ENCODE measurements around the gene PCBP3.
A peak's percentile ranks its signal among the peaks of the same experiment; 100 is the strongest.

Gene PCBP3

DNA sequence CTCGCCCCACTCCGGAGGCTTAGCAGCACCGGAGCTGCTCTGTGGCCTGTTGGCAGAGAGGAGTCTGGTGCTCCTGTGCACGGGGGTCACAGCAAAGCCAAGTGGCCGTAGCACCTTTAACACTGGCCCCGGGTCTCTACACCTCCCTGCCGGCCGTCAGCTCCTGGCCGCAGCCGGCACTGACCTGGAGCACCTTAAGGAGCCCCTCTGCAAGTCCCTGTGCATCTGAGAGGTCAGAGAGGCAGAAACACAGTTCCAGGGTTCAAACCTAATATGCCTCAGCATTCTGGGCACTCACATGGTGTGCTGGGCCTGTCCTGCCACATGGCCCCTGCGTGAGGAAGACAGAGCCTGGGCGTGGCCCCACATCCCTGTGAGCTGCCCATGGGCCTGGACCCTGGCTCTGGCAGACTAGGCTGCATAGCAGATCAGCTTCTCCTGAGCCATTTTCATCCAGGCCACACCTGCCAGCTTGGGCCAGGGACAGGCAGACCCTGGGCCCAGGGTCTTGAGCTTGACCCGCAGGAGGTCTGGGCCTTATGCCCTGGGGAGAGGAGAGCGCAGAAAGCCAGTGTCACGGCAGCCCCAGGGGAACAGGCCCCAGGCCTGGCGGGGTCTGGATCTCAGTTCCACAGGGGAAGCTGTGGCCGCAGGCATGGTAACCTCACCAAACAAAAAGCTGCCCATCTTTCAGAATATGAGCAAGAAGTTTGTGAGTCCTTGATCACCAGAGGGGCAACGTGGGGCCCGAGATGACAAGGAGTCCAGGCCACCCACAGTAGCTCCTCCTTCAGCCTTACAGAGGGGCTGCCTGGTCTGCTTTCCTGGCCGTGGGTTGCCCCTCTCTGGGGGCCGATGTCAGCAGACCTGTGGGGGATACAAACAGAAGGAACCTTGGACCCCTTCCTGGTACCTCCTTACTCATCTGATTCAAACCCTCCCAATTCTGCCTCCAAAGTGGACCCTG lies 192.1 kb downstream of the PCBP3 start:
- Histone ChIP-seq H3K4me1 (ENCODE audit: insufficient read depth, insufficient read length) (peaks cover 21% of the 10 kb centered on the region), H3K9me3 (ENCODE audit: insufficient read depth, low read length) (peaks cover 3% of the 10 kb centered on the region), H3K27me3 (ENCODE audit: insufficient read depth, insufficient read length) (no peaks in the 10 kb centered on the region), H3K36me3 (ENCODE audit: insufficient read depth, insufficient read length, low read length) (no peaks in the 10 kb centered on the region), H3K9ac (ENCODE audit: insufficient read length, low read depth) (peak overlapping the region; percentile 26), H3K4me3 (ENCODE audit: insufficient read length, low read depth) (no peak overlapping the region)
- TF ChIP-seq ZNF274 (IDR thresholded peaks at IDR 0.05; ENCODE audit: low read depth, low read length), result no peak
- no peak for TF ChIP-seq YY1 (IDR thresholded peaks at IDR 0.05; ENCODE audit: insufficient read depth, insufficient read length)
- TF ChIP-seq SUZ12 (IDR thresholded peaks at IDR 0.05; ENCODE audit: extremely low read depth, insufficient read depth, insufficient read length), result no peak
- no peak for DNase-seq (ENCODE audit: low read depth, low spot score)

GRCh38 chr21:45836268-45836655 lies 192.7 kb downstream of the PCBP3 start:
- H3K9me3 ChIP-seq (ENCODE audit: insufficient read depth, low read length), result peaks cover 10% of the 10 kb centered on the region
- H3K9ac ChIP-seq (ENCODE audit: insufficient read length, low read depth), result no peak overlapping the region
- no peak overlapping the region for H3K4me3 ChIP-seq (ENCODE audit: insufficient read length, low read depth)
- TF ChIP-seq ZNF274 (IDR thresholded peaks at IDR 0.05; ENCODE audit: low read depth, low read length) (no peak), SUZ12 (IDR thresholded peaks at IDR 0.05; ENCODE audit: extremely low read depth, insufficient read depth, insufficient read length) (no peak), YY1 (IDR thresholded peaks at IDR 0.05; ENCODE audit: insufficient read depth, insufficient read length) (no peak)
- H3K27me3 ChIP-seq (ENCODE audit: insufficient read depth, insufficient read length), result no peaks in the 10 kb centered on the region
- peaks cover 17% of the 10 kb centered on the region for H3K4me1 ChIP-seq (ENCODE audit: insufficient read depth, insufficient read length)
- DNase-seq (ENCODE audit: low read depth, low spot score), result no peak
- no peaks in the 10 kb centered on the region for H3K36me3 ChIP-seq (ENCODE audit: insufficient read depth, insufficient read length, low read length)

- TF ChIP-seq YY1 (IDR thresholded peaks at IDR 0.05; ENCODE audit: insufficient read depth, insufficient read length) (no peak), ZNF274 (IDR thresholded peaks at IDR 0.05; ENCODE audit: low read depth, low read length) (no peak), SUZ12 (IDR thresholded peaks at IDR 0.05; ENCODE audit: extremely low read depth, insufficient read depth, insufficient read length) (no peak)
These were observed 193.5 kb downstream of the PCBP3 start for GRCh38 chr21:45836694-45837670.

DNA sequence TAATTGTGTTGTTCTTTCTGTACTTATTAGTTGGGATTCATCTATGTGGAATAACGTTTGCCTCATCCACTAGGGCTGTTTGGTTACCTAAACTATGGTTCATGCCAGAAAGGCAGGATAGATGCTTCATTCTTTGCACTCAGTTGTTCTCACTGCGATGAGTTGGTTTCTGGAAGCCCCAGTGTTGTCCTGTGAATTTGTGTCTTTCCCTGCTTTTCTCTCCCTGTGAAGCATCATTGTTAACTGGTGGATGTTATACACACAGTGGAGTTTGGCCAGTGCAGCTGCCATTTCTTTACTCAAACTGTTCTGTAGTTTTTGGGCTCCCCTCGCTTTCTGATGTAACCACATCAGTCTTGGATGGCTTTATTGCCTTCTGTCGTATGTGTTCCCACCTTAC lies 194.4 kb downstream of the PCBP3 start:
- Histone ChIP-seq H3K4me1 (ENCODE audit: insufficient read depth, insufficient read length) (peaks cover 17% of the 10 kb centered on the region), H3K9ac (ENCODE audit: insufficient read length, low read depth) (no peak overlapping the region), H3K9me3 (ENCODE audit: insufficient read depth, low read length) (peaks cover 16% of the 10 kb centered on the region), H3K4me3 (ENCODE audit: insufficient read length, low read depth) (no peak overlapping the region), H3K36me3 (ENCODE audit: insufficient read depth, insufficient read length, low read length) (no peaks in the 10 kb centered on the region), H3K27me3 (ENCODE audit: insufficient read depth, insufficient read length) (no peaks in the 10 kb centered on the region)
- no peak for TF ChIP-seq SUZ12 (IDR thresholded peaks at IDR 0.05; ENCODE audit: extremely low read depth, insufficient read depth, insufficient read length)
- no peak for TF ChIP-seq YY1 (IDR thresholded peaks at IDR 0.05; ENCODE audit: insufficient read depth, insufficient read length)
- no peak for TF ChIP-seq ZNF274 (IDR thresholded peaks at IDR 0.05; ENCODE audit: low read depth, low read length)
- no peak for DNase-seq (ENCODE audit: low read depth, low spot score)

More at GRCh38 chr21:45836694-45837670, 193.5 kb downstream of the PCBP3 start:
- H3K27me3 ChIP-seq (ENCODE audit: insufficient read depth, insufficient read length), result no peaks in the 10 kb centered on the region
- no peak overlapping the region for H3K4me3 ChIP-seq (ENCODE audit: insufficient read length, low read depth)
- peaks cover 17% of the 10 kb centered on the region for H3K4me1 ChIP-seq (ENCODE audit: insufficient read depth, insufficient read length)
- no peak overlapping the region for H3K9ac ChIP-seq (ENCODE audit: insufficient read length, low read depth)
- H3K9me3 ChIP-seq (ENCODE audit: insufficient read depth, low read length), result peaks cover 16% of the 10 kb centered on the region
- no peak for DNase-seq (ENCODE audit: low read depth, low spot score)
- H3K36me3 ChIP-seq (ENCODE audit: insufficient read depth, insufficient read length, low read length), result no peaks in the 10 kb centered on the region

DNA sequence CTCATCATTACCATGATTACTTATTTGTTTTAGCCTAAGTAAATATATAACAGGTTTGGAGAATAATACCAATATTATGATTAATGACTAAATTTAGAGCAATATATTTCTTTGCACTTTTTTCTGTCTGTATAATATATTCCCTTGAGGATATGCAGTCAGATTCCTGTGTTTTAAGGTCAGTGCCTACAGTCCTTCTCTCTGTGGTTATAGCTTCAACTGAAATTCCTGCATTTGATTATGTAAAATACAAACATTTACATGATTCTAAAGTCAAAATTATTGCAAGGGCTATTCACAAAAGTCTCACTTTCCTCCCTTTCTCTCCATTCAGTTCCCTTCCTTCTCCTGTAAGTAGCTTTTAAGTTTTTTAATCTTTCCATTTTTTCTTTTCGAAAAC lies 195.1 kb downstream of the PCBP3 start:
- H3K4me3 ChIP-seq (ENCODE audit: insufficient read length, low read depth), result no peak overlapping the region
- H3K9me3 ChIP-seq (ENCODE audit: insufficient read depth, low read length), result peaks cover 16% of the 10 kb centered on the region
- peaks cover 17% of the 10 kb centered on the region for H3K4me1 ChIP-seq (ENCODE audit: insufficient read depth, insufficient read length)
- no peak for DNase-seq (ENCODE audit: low read depth, low spot score)
- no peak overlapping the region for H3K9ac ChIP-seq (ENCODE audit: insufficient read length, low read depth)
- H3K36me3 ChIP-seq (ENCODE audit: insufficient read depth, insufficient read length, low read length), result no peaks in the 10 kb centered on the region
- no peaks in the 10 kb centered on the region for H3K27me3 ChIP-seq (ENCODE audit: insufficient read depth, insufficient read length)
- no peak for TF ChIP-seq YY1 (IDR thresholded peaks at IDR 0.05; ENCODE audit: insufficient read depth, insufficient read length)
- TF ChIP-seq SUZ12 (IDR thresholded peaks at IDR 0.05; ENCODE audit: extremely low read depth, insufficient read depth, insufficient read length), result no peak
- no peak for TF ChIP-seq ZNF274 (IDR thresholded peaks at IDR 0.05; ENCODE audit: low read depth, low read length)

DNA sequence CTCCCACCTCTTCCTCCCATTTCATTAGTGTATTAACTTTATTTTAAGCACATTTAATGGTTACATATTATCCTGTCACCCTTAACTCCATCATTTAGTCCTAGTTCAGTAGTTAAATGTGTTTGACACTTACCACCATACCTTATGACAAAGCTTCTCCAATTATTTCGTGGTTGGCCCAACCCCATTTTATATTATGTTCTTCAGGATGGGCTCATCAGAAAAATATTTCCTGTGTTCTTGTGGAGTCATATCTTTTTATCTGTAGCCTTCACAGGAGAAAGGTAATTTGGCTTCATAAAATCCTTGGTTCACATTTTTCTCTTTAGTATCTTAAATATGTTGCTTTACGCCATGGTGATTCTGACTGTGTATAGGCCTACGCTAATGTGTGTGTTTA lies 195.7 kb downstream of the PCBP3 start:
- no peak for TF ChIP-seq YY1 (IDR thresholded peaks at IDR 0.05; ENCODE audit: insufficient read depth, insufficient read length)
- Histone ChIP-seq H3K4me3 (ENCODE audit: insufficient read length, low read depth) (no peak overlapping the region), H3K36me3 (ENCODE audit: insufficient read depth, insufficient read length, low read length) (no peaks in the 10 kb centered on the region), H3K9ac (ENCODE audit: insufficient read length, low read depth) (no peak overlapping the region), H3K9me3 (ENCODE audit: insufficient read depth, low read length) (peaks cover 16% of the 10 kb centered on the region), H3K4me1 (ENCODE audit: insufficient read depth, insufficient read length) (peaks cover 17% of the 10 kb centered on the region), H3K27me3 (ENCODE audit: insufficient read depth, insufficient read length) (no peaks in the 10 kb centered on the region)
- no peak for DNase-seq (ENCODE audit: low read depth, low spot score)

DNA sequence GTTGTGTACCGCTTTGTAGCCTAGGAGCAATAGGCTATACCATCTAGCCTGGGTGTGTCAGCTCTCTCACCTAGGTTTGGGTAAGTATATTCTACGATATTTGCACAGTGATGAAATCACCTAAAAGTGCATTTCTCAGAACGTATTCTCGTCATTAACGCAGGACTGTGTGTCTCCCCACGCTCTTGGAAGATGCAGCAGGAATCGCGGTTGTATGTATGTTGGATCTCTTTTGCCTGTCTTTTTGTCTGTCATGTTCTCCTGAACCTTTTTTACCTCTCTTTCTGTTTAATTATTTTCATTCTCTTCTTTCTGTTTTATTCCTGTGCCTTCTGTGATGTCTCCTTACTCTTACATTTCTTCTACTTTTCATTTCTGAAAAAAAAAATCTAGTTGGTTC lies 197.5 kb downstream of the PCBP3 start:
- Histone ChIP-seq H3K4me1 (ENCODE audit: insufficient read depth, insufficient read length) (peaks cover 9% of the 10 kb centered on the region), H3K27me3 (ENCODE audit: insufficient read depth, insufficient read length) (no peaks in the 10 kb centered on the region), H3K36me3 (ENCODE audit: insufficient read depth, insufficient read length, low read length) (no peaks in the 10 kb centered on the region), H3K9me3 (ENCODE audit: insufficient read depth, low read length) (peaks cover 16% of the 10 kb centered on the region), H3K4me3 (ENCODE audit: insufficient read length, low read depth) (no peak overlapping the region), H3K9ac (ENCODE audit: insufficient read length, low read depth) (no peak overlapping the region)
- no peak for TF ChIP-seq ZNF274 (IDR thresholded peaks at IDR 0.05; ENCODE audit: low read depth, low read length)
- TF ChIP-seq SUZ12 (IDR thresholded peaks at IDR 0.05; ENCODE audit: extremely low read depth, insufficient read depth, insufficient read length), result no peak
- TF ChIP-seq YY1 (IDR thresholded peaks at IDR 0.05; ENCODE audit: insufficient read depth, insufficient read length), result no peak
- no peak for DNase-seq (ENCODE audit: low read depth, low spot score)
